GM19035 (cell line): ENCODE measurements around the gene HGD.

ENCODE experiments used
- ATAC-seq: cut with Tn5 transposase; IDR thresholded peaks from one replicate; pipeline ENCODE4 v1.9.1; 2021; ENCODE audit not compliant: unreplicated experiment

Gene HGD

GRCh38 chr3:120596116-120596852 lies 85.8 kb downstream of the HGD start, which contains the start of gene NDUFB4:
Gene NDUFB4, plus strand, starts transcription at chr3:120596336. Its CDS starts 24 bp downstream, at chr3:120596360.
- peak; percentile 94 for ATAC-seq

- no peak for ATAC-seq
These were observed 86.3 kb downstream of the HGD start for GRCh38 chr3:120595788-120596115.

DNA sequence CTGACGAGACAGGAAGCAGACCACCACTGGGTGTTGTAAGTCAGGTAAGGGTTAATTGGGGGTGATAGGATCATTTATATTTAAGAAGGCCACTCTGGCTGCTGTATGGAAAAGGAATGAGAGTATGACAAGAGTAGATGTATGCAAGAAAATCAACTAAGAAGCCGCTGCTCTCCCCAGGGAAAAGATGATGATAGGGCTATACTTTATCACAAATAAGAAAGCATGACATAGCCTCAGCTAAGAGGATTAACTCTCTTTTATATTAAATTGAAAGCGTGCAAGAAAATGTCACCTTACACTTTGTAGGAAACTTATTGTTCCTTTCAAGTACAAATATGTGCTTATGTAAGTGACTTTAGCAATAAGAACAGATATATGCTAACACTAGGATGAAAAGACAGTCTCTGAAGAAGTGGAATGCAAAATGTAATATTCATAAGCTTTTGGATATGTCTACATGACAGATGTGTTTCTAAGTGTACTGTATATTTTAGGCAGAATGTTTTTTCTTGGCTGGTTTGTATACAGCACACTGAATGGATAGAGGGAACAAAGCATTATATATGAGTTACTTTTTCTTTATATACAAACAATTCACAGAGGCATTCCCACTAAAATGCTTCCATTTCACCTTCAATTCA lies 94.6 kb downstream of the HGD start:
- ATAC-seq = no peak
